HG02588 (cell line): ENCODE measurements around the gene HNRNPA3.
"Not testable (repeated sequence)": the region's sequence is repeated elsewhere in the genome, so short reads cannot be mapped to it uniquely, and the experiment has no call there.

ENCODE experiments used
- ATAC-seq: cut with Tn5 transposase; IDR thresholded peaks from one replicate; pipeline ENCODE4 v1.9.1; 2021; ENCODE audit warnings: mild to moderate bottlenecking, moderate library complexity; ENCODE audit not compliant: unreplicated experiment

HNRNPA3 gene

DNA sequence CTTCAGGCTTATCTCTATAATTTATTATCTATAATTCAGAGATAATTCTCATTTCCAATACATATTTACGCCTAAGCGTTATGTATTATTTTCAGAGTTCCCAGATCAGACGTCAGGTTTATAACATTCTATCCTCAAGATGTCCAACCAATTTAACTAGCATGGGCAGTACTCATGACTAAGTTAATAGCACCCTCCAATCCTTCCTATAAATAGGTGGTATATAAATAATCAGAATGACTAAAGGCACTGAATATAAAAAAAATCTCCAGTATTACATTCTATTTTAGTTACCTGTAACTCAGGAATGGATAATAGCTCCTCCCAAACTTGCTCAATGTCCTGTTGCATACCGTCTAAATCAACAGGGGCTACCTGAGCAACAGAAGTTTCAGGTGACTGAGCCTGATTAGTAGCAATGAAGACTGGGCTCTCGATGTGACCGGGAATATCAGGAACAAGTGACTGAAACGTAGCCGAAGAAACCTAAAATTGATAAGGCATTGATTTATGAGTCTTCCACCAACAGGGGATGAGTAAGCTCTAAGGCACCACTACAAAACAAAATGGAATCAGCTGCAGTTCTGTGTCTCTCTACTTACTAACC, 19.6 kb downstream of the HNRNPA3 start:
- ATAC-seq: no peak

GRCh38 chr2:177234267-177234666, 21.7 kb downstream of the HNRNPA3 start:
- ATAC-seq: no peak

DNA sequence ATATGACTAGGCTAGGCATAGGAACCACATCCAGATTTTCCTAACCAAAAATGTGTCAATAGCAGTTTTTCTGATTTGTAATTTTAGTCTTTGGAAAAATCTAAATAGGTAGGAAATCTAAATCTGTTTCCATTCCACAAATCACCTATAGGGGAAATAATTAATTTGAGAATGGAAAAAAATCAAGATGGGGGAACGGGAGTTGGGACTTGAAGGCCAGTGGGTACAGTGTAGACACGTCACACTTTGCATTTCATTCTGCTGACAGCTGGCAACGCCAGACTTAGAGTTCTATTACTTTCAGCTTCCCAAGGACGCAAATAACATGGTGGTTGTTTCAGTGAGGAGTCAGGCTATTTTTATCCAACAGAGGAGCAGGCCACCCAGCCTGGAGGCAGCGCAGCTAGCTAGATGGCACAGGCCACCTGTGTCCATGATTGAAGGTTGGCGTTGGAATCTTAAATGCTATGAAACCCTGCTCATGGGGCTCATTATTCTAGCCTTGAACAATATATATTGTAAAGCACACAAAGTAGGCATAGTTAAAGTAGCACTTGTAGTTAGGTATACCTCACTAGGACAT, 23.4 kb downstream of the HNRNPA3 start:
- ATAC-seq: no peak

DNA sequence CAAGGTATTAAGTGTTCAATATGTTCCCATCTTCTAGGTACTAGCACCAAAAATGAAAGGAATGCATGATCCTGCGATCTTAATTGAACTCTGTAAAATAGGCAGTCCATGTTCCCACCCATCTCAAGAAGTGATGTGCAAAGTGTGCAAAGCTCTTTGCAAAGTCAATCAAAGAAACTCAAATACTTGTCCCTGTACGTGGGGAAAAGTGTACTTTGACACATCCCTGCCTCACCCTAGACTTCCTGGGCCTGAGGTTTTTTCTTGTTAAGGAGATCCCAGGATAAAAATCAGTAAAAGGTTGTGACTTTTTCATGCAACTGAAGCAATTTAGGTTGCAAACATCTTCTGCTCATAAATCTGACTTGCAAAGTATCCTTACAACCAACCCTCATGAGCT, 25.3 kb downstream of the HNRNPA3 start:
- ATAC-seq: no peak

DNA sequence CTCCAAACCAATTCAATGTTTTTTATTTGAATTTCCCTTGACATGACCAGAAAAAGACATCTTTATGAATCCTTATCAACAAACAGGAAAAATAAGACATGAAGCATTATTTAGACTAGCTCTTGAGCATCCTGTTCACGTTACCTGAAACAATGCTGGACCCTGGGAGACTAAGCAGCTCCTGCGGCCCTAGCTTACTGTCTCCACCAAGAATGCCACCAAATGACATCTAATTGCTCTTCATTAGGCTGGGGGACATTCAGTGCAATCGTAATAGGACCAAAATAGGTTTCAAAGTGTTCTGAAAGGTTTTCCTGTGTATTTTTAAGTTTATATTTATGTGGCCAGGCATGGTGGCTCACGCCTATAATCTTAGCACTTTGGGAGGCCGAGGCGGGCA, 26.5 kb downstream of the HNRNPA3 start:
- ATAC-seq: no peak

- peak; percentile 57 for ATAC-seq
These were observed 27.5 kb downstream of the HNRNPA3 start for GRCh38 chr2:177239932-177240630.

DNA sequence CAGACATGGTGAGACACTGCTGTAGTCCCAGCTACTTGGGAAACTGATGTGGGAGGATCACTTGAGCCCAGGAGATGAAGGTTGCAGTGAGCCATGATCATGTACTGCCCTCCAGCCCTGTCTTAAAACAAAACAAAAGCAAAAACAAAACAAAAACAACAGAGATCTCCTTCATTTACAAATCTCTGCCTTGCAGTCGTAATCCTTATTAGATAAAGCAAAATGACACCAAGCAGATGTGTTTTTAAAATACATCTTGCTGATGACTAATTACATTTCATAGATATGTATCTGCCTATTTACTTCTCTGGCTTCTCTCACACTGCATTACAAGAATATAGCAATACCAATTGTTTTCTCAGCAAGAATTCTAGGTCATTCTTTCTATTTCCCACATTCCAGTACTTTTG, 29.1 kb downstream of the HNRNPA3 start:
- no peak for ATAC-seq

DNA sequence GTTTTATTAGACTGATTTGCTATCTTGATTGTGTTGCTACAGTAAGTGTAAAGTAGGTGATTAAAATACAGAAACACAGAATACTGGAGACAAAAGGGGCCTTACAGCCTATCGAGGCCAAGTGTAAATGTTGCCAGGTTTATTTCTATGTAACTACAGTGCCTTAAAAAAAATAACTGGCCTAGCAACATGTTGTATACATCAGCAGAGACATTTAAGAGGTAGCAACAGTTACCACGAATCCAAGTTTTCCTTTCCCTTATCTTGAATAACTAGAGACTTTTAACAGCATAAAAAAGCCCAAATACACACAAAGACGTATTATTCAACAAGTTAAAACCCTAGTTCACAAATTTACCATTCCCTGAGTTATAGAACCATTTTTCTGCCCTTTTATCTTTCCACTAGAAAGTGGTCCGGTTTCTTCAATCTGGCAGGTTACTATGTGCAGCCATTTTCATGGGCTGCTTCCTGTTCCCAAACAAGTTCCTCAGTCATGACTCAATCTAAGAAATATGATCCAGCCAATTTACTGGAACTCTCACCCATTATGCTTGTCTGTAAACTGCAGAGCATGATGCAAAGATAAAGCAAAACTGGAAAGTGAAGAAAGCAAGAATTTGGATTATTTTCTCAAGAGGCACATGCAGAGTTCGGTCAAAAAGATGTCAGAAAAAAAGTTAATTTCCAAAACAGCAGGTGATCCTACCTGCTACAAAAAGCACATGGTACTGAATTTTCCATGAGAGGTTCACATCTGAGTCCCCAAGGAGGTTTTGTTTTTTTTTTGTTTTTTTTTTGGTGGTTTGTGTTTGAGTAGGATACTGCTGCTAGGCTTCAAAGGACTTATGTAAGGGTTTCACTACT, 29.8 kb downstream of the HNRNPA3 start:
- ATAC-seq: no peak

GRCh38 chr2:177243073-177243472, 30.5 kb downstream of the HNRNPA3 start:
- ATAC-seq: no peak

GRCh38 chr2:177243476-177243875, 30.9 kb downstream of the HNRNPA3 start:
- ATAC-seq: no peak

GRCh38 chr2:177244244-177244771, 31.7 kb downstream of the HNRNPA3 start:
- ATAC-seq: no peak

DNA sequence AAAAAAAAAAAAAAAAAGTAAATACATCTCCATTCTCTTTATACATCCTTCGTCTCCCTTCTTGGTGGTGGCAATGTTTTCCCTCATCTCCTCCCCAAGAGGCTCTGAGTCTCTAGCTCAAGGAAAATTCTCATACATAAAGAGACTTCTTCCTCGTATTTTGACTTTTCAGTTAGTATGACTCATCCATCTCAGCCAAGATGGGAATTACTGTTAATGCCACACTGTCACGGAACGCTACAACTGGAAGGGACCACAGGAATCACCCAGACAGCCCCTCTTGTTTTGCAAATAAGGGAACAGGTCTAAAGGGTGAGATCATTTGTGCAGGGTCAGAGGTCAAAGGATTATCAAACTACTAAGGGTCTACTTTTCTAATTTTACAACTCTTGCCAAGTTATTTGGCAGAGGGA, 32.4 kb downstream of the HNRNPA3 start:
- no peak for ATAC-seq

GRCh38 chr2:177246000-177246399, 33.4 kb downstream of the HNRNPA3 start:
- no peak for ATAC-seq

DNA sequence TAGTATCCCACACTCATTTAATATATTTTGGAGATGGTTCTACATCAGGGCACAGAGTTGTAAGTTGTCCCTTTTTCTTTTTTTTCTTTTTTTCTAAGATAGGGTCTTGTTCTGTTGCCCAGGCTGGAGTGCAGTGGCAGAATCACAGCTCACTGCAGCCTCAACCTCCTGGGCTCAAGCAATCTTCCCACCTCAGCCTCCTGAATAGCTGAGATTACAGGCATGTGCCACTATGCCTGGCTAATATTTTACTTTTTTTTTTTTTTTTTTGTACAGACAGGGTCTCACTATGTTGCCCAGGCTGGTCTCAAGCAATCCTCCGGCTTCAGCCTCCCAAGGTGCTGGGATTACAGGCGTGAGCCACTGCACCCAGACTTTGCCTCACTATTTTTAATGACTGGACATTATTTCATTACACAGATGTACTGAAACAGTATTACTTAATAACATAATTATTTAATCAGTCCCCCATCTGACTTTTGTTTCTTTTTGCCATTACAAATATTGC, 34.0 kb downstream of the HNRNPA3 start:
- not testable (repeated sequence) for ATAC-seq

DNA sequence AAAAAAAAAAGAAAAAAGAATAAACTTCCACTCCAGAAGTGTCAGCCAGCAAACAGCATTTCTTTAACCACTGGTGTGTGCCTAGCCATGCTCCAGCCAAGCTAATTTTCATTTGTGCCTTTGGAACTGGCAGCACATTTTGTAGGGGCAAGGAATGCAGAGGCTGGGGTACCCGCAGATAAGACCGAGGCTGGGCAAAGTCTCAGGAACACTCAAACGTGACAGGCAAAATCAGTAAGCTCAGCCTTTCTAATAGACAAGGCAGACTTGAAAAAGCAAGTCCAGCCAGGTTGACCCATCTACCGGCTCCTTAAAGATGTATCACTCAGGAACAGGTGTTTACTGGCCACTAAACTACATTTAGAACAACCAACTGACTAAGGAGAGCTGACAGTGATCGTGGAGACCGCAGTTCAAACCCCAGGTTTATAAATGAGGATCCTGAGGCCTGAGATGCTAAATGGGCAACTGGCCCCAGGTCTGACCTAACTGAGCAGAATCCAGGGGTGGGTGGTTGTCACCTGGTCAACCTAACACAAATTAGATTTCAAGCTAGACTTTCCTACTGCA, 35.2 kb downstream of the HNRNPA3 start:
- ATAC-seq: no peak

- ATAC-seq: no peak
These were observed 36.4 kb downstream of the HNRNPA3 start for GRCh38 chr2:177249038-177249437.

DNA sequence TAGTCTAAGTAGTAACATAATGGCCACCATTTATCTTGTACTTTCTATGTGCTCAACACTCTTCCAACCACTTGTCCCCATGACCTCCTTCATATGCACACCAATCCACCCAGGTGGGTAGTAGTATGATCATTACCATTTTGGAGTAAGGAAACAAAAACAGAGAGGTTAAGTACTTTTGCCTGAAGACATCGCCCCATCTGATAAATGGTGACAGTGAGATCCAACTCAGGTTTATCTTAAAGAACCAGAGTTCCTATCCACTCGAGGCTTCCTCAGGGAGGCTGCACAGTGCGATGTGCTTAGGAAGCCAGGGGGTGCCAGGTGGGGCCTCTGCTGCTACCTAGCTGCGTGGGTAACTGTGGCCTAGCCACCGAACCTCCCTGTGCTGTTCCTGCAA, 37.9 kb downstream of the HNRNPA3 start:
- no peak for ATAC-seq

GRCh38 chr2:177251165-177251542, 38.6 kb downstream of the HNRNPA3 start:
- no peak for ATAC-seq

DNA sequence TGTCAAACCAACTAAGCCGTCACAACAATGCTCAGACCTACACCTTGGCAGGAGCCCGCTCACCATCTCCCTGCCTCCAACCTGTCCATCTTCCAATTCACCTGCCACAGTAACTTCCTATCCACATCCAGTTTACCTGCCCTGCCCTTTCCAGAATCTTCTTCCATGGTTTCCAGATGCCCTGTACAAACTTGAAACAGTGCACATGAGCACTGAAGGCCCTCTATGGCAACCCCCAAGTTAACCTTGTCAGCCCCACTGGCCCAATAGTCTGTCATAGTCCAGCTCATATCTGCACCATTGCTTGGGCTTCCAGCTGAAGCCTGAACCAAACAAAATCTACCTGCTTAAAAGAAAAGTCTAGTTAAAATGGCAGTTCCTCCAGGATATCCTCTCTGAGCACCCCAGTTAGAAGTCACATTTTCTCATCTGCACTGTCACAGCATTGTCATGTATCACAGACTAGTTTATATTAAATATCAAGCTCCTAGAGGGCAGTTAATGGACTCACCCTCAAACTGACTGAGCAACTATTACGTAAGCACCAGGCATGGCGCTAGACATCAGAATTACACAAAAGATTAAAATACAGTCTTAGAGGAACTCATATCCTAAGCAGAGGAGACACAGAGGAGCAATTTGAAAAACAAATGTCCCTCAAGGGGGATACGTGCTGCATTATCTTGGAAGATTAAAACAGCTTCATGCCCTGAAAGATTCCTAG, 40.4 kb downstream of the HNRNPA3 start:
- no peak for ATAC-seq

DNA sequence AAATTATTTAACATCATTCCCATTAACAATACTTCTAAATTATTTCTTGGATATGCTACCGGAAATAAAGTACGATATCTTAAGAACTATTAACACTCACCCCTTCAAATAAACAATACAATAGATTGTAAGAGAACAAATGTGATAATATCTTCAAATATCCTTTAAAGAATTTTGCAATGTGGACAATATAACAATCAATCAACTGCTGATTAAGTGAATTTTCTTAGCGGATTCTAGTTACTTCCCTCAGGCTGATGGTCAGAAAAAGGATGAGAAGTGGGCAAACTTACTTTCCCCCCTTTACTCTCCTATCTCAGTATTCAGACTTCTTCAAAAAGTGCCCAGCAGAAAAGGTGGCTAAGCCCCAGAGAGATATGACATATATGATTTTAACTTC, 41.1 kb downstream of the HNRNPA3 start:
- no peak for ATAC-seq
